ENCODE results near the gene TIGD7. TPM values are rescaled to one million over a fixed set of nuclear protein-coding genes. Genes with fewer than 3 reads are reported as not detected.
A peak's percentile ranks its signal among the peaks of the same experiment; 100 is the strongest.

TIGD7 gene
- total RNA-seq, 4 donors from 2014 or later = 1.2 to 14.9 (median 2.9) TPM

DNA sequence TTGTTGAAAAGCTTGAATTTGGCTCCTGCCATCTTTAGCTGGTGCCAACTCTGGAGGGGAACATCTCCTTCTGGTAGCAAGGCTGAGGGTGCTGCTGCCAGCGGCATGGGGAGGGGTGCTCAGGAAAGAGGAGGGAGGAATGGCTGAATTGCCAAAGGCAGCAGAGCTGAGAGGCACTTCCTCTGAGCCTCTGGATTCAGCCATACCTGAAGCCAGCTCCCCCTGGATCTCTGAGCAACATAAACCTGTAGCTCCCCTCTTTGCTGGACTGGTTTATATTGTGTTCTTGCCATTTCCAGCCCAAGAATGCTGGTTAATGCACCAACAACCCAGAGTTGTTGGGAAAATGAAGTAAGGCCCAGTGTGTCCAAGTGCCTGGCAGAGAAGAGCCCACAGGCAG, 56.2 kb downstream of the TIGD7 start:
- H3K4me1 ChIP-seq = no peaks in the 10 kb centered on the region
- no peaks in the 10 kb centered on the region for H3K36me3 ChIP-seq
- DNase-seq = peak in 1 of 3 donors; percentile 14
- no peak for TF ChIP-seq CTCF (IDR thresholded peaks at IDR 0.05)
- no peak for TF ChIP-seq POLR2A (IDR thresholded peaks at IDR 0.05)
- no peaks in the 10 kb centered on the region for H3K27me3 ChIP-seq
- no peak overlapping the region for H3K4me3 ChIP-seq
- no peaks in the 10 kb centered on the region for H3K9me3 ChIP-seq
- no peak overlapping the region for H3K27ac ChIP-seq

Other genes starting within 250 kb of the TIGD7 start
- gene IL32, start 239.8 kb downstream of the TIGD7 start, total RNA-seq = 100 to 1,000 TPM in 3 of 4 donors, 10 to 100 TPM in 1; 93.3 to 676 (median 590) TPM
- not detected for gene ZSCAN10, start 206.1 kb downstream of the TIGD7 start, total RNA-seq
- gene ZNF205, start 192.8 kb downstream of the TIGD7 start, total RNA-seq = 10 to 100 TPM in 3 of 4 donors, 1 to 10 TPM in 1; 5.0 to 24.6 (median 16.2) TPM
- 10 to 100 TPM; 14.9 to 40.6 (median 18.4) TPM for gene ZNF213, start 170.4 kb downstream of the TIGD7 start, total RNA-seq
- not detected for gene OR1F1, start 117.2 kb downstream of the TIGD7 start, total RNA-seq
- gene ZNF200, start 70.3 kb downstream of the TIGD7 start, total RNA-seq = 10 to 100 TPM in 2 of 4 donors, 1 to 10 TPM in 2; 8.6 to 13.0 (median 10.0) TPM
- 1 to 10 TPM; 1.2 to 6.6 (median 2.2) TPM for gene MEFV, start 48.8 kb downstream of the TIGD7 start, total RNA-seq
- gene ZNF263, start 21.9 kb downstream of the TIGD7 start, total RNA-seq = 10 to 100 TPM; 19.0 to 35.8 (median 27.5) TPM
- gene ZNF75A, start 67 bp upstream of the TIGD7 start, total RNA-seq = 10 to 100 TPM; 19.3 to 56.9 (median 41.6) TPM
- not detected for gene OR2C1, start 50.5 kb upstream of the TIGD7 start, total RNA-seq
- gene ZSCAN32, start 95.6 kb upstream of the TIGD7 start, total RNA-seq = 10 to 100 TPM; 12.4 to 23.1 (median 15.3) TPM
- 10 to 100 TPM in 3 of 4 donors, 1 to 10 TPM in 1; 7.4 to 19.8 (median 15.7) TPM for gene ZNF174, start 95.8 kb upstream of the TIGD7 start, total RNA-seq
- 1 to 10 TPM; 1.1 to 3.3 (median 1.8) TPM for gene ZNF597, start 138.1 kb upstream of the TIGD7 start, total RNA-seq
- gene NAA60, start 138.2 kb upstream of the TIGD7 start, total RNA-seq = 100 to 1,000 TPM in 2 of 4 donors, 10 to 100 TPM in 2; 80.9 to 110 (median 96.8) TPM
- gene C16orf90, start 190.1 kb upstream of the TIGD7 start, total RNA-seq = not detected
- gene CLUAP1, start 195.6 kb upstream of the TIGD7 start, total RNA-seq = 10 to 100 TPM in 1 of 4 donors, 1 to 10 TPM in 3; 6.6 to 37.1 (median 7.7) TPM